HG03066 (cell line): ENCODE data around the gene REXO4.
"Not testable (repeated sequence)": the region's sequence is repeated elsewhere in the genome, so short reads cannot be mapped to it uniquely, and the experiment has no call there.

Source experiments
- ATAC-seq: cut with Tn5 transposase; IDR thresholded peaks from one replicate; pipeline ENCODE4 v1.9.1; 2021; ENCODE audit warnings: low read depth; ENCODE audit not compliant: unreplicated experiment

REXO4 gene

DNA sequence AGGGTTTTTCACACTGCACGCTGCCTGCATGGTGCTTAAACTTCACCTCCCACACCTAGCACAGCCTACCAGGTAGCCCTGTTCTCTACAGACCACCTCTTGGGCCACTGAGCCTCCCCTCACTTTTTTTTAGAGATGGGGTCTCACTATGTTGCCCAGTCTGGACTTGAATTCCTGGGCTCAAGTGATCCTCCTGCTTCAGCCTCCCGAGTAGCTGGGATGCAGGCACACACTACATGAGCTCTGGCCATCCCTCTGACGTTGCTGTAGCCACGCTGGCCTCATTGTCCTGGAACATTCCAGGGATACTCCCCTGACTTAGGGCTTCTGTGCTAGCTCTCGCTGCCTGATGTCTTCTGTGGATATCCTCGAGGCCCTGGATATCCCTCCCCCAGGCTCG is 34.8 kb upstream of the REXO4 start:
- no peak for ATAC-seq

DNA sequence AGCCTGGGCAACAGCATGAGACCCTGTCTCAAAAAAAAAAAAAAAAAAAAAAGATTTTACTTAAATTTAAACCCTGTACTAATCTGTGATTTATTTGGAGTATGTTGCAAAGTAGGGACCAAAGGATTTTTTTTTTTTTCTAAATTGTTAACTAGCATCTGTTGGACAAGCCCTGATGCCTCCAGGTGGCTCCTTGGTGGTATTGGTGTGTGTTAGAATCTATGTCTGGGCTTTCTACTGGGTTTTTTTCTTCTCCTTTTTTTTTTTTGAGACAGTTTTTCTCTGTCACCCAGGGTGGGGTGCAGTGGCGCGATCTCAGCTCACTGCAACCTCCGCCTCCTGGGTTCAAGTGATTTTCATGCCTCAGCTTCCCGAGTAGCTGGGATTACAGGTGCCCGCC is 34.1 kb upstream of the REXO4 start:
- ATAC-seq = not testable (repeated sequence)

DNA sequence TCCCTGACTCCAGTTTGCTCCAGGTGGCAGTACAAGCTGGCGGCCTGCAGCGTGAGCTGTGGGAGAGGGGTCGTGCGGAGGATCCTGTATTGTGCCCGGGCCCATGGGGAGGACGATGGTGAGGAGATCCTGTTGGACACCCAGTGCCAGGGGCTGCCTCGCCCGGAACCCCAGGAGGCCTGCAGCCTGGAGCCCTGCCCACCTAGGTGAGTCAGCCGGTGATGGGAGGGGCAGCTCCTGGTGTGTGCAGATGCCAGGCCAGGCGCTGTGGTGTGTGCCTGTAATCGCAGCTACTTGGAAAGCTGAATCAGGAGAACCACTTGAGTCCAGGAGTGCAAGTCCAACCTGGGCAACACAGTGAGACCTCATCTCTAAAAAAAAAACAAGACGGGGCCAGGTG is 31.9 kb upstream of the REXO4 start:
- no peak for ATAC-seq

DNA sequence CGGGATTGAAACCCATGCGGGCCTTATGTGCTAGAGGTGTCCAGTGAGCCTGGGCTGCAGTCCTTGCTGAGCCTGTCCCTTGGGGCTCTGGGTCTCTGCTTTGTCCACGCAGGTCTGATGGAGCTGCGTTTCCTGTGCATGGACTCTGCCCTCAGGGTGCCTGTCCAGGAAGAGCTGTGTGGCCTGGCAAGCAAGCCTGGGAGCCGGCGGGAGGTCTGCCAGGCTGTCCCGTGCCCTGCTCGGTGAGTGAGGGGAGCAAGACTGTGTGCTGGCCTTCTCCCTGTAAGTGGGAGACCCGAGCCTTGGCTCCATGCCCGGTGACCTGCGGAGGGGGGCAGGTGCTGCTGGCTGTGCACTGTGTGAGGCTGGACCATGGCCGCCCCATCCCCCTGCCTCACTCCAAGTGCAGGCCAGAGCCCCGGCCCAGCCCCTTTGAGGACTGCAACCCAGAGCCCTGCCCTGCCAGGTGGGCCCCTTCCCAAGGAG is 30.7 kb upstream of the REXO4 start:
- no peak for ATAC-seq

DNA sequence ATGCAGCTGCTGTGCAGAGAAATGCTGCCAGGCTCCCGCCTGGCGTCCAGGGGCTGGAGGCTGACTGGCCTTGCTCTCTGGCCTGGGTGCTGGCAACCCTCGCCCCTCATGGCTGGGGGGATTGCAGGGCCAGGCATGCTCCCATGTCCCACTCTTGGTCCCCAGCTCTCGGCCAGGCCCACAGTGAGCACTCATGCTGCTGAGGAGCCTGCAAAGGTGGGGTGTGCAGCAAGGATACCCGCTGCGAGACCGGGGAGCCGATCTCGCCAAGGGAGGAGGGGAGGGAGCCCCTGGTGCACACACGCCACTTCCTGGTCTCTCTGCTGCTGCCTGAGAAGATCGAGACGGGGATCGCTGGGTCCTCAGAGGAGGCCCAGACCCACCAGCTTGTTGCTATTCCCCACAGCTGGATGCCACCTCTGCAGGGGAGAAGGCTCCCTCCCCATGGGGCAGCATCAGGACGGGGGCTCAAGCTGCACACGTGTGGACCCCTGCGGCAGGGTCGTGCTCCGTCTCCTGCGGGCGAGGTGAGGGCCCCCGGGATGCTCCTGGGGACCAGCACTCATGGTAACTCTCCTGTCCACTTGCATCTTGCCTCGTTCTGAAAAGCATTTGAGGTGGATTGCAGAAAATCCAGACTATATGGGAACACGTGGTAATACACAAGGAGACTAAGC is 27.6 kb upstream of the REXO4 start:
- no peak for ATAC-seq

DNA sequence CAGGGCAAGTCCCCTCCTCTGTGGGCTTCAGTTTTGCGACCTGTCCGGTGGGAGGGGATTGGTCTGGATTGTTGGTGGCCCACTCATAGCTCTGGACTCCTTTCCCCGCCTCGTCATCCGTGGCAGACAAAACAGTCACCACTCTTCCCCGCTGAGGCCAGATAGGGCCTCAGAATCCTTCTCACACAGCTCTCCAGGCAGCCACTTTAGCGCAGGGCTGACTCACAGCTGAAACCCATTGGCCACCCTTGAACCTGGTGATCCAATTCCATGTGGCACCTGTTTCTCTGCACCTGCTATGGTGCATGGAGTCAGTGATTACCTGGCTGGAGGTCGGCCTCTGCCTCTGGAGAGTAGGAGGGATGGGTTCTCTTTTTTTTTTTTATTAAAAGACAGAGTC is 26.2 kb upstream of the REXO4 start:
- ATAC-seq = no peak

DNA sequence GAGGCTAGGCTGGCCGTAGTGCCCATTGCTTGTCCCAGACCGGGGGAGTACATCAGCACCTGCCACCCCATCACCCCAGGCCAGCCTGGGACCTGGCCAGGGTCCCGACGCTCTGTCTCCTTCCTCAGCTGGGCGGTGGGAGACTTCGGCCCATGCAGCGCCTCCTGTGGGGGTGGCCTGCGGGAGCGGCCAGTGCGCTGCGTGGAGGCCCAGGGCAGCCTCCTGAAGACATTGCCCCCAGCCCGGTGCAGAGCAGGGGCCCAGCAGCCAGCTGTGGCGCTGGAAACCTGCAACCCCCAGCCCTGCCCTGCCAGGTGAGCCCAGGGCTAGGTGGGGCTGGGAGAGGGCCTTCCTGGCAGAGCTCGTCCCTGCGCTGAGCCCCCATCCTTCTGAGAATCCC is 25.4 kb upstream of the REXO4 start:
- ATAC-seq = no peak

DNA sequence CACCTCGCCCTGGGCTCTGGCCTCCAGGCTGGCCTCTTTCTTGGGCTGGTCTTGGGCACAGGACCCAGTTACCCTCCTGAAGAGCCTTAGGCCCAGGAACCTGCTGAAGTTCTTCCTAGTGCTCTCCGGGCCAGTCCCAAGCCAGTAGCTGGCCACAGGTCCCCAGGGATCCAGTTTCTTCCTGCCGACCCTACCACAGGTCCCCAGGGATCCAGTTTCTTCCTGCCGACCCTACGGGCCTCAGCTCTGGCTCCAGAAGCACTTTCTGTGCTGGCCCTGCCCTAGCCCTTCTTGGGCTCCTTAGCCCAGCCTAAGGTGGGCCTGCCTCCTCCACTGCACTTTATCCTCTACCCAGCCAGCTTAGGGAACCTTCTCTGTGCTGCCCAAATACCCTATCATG is 23.8 kb upstream of the REXO4 start:
- no peak for ATAC-seq

DNA sequence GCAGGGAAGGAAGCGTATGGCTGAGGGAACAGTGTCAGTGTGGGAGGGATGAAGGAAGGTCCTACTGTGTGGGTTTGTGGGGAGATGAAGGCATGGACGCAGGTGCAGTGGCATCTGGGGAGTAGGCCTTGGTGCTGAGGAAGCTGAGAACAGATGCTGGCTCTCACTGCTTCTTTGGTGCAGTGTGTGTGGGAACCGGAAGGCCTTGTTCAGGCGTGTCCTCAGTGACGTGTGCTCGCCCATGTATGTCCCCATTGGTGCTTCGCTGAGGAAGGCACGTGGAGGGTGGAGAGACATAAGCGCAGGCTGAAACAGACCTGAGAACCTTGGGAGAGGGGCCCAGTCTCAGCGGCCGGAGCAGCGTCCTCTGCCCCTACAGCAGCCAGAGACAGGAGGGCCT is 23.1 kb upstream of the REXO4 start:
- ATAC-seq = no peak

DNA sequence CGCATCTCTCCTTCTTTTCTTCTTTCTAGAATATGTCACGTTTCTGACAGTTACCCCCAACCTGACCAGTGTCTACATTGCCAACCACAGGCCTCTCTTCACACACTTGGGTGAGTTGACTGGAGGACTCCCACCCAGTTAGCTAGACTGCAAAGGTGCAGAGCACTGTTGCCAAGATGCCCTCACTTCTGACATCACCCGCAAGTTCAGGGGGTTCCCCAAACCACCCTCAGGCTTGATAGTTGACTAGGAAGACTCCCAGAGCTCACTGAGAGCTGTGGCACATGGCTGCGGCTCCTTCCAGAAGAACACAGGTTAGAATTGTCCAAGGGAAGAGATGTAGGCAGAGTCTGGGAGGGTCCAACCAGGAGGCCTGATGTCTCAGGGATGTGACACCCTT is 21.5 kb upstream of the REXO4 start:
- ATAC-seq = no peak

DNA sequence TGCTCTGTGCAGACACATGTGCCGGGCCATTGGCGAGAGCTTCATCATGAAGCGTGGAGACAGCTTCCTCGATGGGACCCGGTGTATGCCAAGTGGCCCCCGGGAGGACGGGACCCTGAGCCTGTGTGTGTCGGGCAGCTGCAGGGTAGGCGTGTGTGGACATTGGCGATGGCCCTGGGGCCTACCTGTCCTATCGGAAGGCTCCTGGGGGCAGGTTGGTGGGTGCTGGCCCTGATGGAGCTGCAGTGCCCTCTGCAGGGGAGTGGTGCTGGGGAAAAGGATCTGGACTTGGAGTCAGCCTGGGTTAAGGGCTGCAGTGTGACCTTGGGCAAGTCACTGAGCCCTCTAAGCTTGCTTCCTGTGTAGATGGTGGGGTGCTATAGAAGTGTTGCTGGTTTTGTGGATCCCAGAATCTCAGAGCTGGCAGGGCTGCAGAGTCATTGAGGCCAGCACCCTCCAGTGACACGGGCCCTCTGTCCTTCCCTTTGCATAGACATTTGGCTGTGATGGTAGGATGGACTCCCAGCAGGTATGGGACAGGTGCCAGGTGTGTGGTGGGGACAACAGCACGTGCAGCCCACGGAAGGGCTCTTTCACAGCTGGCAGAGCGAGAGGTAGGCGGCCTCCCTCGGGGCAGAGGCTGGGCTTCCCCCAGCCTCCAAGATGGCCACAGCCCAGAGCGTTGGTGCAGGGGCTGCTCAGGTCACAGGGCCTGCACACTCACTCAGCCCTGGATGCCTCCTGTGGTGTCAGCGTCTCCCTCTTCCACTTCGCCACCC is 20.1 kb upstream of the REXO4 start:
- no peak for ATAC-seq

DNA sequence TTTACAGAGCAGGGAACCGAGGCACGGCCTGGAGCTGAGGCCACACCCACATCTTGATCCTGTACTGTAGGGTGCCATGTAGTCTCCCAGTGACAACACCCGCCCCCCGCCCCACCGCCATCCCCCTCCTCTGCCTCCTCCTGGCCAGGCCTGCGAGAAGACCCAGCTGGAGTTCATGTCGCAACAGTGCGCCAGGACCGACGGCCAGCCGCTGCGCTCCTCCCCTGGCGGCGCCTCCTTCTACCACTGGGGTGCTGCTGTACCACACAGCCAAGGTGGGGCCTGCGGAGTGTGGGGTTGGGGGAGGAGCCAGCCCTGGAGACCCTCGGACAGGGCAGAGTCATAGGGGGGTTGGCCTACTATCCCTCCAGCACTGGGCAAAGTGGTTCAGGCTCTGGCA is 18.9 kb upstream of the REXO4 start:
- no peak for ATAC-seq

DNA sequence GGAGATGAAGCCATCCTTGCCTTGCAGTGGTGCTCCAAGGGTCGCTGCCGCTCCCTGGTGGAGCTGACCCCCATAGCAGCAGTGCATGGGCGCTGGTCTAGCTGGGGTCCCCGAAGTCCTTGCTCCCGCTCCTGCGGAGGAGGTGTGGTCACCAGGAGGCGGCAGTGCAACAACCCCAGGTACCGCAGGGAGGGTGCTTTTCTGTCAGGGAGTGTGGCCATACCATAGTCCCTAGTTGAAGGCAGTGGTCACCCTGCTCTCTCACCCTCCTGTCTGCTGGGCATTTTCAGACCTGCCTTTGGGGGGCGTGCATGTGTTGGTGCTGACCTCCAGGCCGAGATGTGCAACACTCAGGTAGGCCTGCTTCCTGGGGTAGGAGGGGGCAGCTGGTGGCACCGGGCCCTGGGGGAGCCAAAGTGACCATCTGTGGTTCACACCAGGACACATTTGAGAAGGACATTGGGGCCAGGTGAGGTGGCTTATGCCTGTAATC is 15.6 kb upstream of the REXO4 start:
- ATAC-seq = no peak

DNA sequence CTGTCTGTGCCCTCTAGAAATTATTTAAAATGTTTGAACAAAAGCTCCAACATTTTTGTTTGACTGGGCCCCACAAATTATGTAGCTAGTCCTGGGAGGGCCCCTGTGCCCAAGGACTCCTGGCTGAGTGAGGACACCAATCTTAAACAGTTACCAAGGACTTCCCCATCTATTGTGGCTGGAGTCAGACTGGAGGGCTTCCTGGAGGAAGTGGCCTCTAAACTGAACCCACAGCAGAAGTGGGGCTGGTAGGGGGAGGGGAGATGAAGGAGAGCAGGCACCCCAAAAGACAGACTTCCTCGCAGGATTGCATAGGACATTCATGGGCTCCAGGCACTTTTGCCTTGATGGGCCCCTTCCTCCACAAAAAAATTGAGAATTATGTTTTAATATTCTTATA is 12.4 kb upstream of the REXO4 start:
- no peak for ATAC-seq

DNA sequence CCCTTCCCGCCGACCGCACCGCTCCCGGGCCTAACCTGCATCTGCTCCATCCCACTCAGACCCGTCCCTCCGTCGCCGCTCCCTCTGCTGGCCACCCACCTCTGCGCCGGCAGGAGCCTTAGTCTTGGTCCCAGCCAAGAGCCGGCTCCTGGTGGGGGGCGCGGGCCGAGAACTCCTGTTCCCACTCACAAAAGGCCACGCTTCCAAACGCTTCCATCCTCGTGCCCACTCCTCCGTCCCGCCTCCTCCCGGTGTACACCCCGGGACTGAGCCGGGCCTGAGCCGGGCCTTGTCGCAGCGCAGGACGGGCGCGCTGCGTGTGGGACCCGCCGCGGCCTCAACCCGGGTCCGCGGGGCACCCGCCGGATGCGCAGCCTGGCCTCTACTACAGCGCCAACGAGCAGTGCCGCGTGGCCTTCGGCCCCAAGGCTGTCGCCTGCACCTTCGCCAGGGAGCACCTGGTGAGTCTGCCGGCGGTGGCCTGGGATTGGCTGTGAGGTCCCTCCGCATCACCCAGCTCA is 11.9 kb upstream of the REXO4 start:
- no peak for ATAC-seq

DNA sequence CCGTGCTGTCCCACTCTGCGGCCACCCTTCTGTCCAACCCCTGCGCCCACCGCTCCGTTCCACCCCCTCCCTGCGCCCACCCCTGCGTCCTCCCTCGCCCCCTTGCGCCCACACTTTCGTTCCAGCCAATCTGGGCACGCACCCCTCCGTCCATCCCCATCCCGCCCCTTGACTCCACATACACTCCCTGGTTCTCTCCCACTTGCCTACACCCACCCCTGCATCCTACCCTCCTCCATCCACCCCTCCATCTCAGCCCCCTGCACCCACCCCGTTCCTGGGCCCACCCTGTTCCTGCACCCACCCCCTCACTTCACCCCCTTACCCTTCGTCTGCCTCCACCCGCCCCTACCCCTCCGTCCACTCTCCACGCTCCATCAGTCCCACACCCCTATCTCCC is 11.4 kb upstream of the REXO4 start:
- no peak for ATAC-seq

DNA sequence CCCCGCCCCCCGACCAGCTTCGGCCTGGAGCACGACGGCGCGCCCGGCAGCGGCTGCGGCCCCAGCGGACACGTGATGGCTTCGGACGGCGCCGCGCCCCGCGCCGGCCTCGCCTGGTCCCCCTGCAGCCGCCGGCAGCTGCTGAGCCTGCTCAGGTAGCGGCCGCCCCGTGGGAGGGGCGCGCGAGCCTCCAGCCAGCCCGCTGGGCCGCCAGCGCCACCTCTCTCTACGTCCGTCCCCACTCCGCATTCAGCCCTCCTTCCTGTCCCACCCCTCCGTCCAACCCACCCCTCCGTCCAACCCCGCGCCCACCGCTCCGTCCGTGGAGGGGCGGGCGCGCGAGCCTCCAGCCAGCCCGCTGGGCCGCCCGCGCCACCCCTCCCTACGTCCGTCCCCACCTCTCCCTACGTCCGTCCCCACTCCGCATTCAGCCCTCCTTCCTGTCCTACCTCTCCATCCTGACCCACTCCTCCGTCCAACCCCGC is 10.8 kb upstream of the REXO4 start:
- no peak for ATAC-seq

DNA sequence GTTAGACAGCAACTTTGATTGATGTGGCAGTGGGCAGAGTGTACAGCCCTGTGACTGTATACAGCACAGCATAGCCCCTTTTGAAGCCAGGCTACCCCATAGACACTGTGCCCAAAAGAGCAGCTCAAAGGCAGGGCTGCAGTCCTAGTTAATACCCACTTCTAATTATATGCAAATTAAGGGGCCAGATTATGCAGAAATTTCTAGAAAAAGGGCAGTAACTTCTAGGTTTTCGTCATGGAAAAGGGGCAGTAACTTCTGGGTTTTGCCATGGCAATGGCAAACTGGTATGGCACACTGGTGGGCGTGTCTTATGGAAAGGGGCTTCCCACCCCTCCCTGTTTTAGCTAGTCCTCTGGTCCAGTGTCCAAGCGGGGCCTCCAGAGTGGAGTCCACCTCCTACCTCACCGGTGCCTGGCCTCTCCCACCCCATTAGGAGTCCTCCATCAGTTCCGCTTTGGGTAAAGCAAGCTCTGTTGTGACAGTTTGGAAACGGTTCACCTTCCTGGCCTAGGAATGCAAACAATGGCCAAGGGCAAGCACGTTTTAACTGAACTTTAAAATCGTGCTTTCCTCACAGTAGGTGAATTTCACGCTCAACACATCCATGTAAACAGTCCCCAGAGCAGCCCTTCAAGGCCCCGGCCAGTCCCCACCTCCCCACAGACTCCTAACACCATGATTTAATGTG is 10.0 kb upstream of the REXO4 start:
- ATAC-seq = no peak

DNA sequence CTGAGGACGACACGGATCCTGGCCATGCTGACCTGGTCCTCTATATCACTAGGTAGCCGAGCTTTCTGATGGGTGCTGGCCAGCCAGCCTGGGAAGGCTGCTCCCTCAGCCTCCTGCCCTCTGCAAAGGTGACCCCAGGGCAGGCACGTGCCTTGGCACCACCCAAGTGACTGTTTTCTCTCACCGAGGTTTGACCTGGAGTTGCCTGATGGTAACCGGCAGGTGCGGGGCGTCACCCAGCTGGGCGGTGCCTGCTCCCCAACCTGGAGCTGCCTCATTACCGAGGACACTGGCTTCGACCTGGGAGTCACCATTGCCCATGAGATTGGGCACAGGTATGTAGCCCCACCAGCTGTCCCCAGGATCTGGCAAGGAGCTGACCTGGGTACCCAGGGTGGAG is 8.2 kb upstream of the REXO4 start:
- ATAC-seq = no peak

DNA sequence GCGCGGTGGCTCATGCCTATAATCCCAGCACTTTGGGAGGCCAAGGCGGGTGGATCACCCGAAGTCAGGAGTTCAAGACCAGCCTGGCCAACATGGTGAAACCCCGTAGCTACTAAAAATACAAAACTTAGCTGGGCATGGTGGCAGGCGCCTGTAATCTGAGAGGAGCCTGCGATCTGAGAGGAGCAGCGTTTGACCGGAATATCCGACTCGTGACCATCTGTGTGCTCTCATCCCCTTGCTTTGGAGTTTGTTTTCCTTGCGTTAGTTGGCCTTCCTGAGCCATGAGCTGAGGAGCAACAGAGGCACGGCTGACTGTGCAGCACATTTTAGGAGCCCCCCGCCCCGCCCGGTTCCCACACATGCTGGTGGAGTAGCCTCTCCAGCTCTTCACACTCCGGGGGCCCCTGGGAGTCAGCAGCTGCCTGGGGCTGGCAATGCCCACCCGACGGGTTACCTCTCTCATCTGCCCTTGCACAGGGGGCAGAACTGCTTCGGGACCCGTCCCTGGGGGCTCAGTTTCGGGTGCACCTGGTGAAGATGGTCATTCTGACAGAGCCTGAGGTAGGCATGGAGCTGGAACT is 7.3 kb upstream of the REXO4 start:
- no peak for ATAC-seq

DNA sequence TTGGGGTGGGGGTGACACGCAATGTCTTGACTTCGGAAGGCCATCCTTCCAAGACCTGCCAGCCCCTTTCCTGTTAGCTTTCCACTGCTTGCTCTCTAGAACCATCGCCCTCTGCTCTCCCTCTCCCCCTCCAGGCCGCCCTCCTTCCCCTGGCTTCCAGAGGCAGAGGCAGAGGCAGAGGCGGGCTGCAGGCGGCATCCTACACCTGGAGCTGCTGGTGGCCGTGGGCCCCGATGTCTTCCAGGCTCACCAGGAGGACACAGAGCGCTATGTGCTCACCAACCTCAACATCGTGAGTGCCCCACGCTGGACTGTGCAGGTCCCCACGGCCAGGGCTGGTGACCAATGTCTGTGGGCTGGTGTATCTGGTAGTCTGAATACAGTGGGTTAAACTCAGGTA is 6.4 kb upstream of the REXO4 start:
- no peak for ATAC-seq
